GM12878 (cell line): Measurements from ENCODE around the gene PRKAA1. TPM values are rescaled to one million over a fixed set of nuclear protein-coding genes. Genes with fewer than 3 reads are reported as not detected.

Source experiments
- ATAC-seq: fragments of 200-7000 bp; cut with Tn5 transposase; 3 replicates; pipeline ENCODE4 v1.9.1; 2020; ENCODE audit warnings: mild to moderate bottlenecking, moderate library complexity
- BruUV-seq: library from RNA; stranded (reverse); fragments of 400-500 nt; replicated peaks from 2 replicates; lab custom pipeline; 2021; lab: Mats Ljungman, UMichigan
- CTCF ChIA-PET: fragments of 300-600 bp; sonication (Branson Sonifier 250); formaldehyde crosslinking; extraction: SDS; loops from one replicate; lab custom pipeline; 2021; ENCODE audit warnings: inconsistent platforms; lab: Yijun Ruan, JAX
- POLR2A ChIA-PET: fragments of 350-600 bp; formaldehyde crosslinking; extraction: SDS; loops from one replicate; lab custom pipeline; 2021; ENCODE audit warnings: inconsistent platforms; lab: Charles Lee
- RAD21 ChIA-PET: fragments of 300-600 bp; sonication (Branson Sonifier 250); formaldehyde crosslinking; loops from one replicate; lab custom pipeline; 2023; ENCODE audit warnings: antibody characterized with exemption; ENCODE audit not compliant: unreplicated experiment; lab: Charles Lee
- SMC1A ChIA-PET: fragments of 300-600 bp; sonication (Branson Sonifier 250); formaldehyde crosslinking; loops from one replicate; lab custom pipeline; 2023; ENCODE audit not compliant: unreplicated experiment, uncharacterized antibody; lab: Charles Lee
- DNase-seq: peaks from one replicate; pipeline ENCODE4 v3.0.0-alpha.2; 2011; ENCODE audit warnings: low read depth, low spot score
- FAIRE-seq: peaks from 3 replicates; lab custom pipeline; 2011; peaks lifted over from hg19 to GRCh38; lab: Jason Lieb, UNC
- H2AFZ ChIP-seq: 2 replicates; pipeline ENCODE4 v1.6.0; 2011; ENCODE audit warnings: low read depth, low read length, control low read depth; ENCODE audit not compliant: control insufficient read depth
- H3K27ac ChIP-seq: 2 replicates; pipeline ENCODE4 v1.5.1; 2011; ENCODE audit warnings: control low read depth; ENCODE audit not compliant: control insufficient read depth, insufficient read depth
- H3K27me3 ChIP-seq, 2 experiments: replicated peaks in 1 of 2; 2 replicates each; pipeline versions ENCODE4 v1.6.0 to v1.6.1; 2011; ENCODE audit warnings: low read length in 1 of 2; ENCODE audit not compliant: control insufficient read depth in 2 of 2, insufficient read depth in 2 of 2
- H3K36me3 ChIP-seq, 2 experiments: 2 replicates each; pipeline ENCODE4 v1.5.1; 2011; ENCODE audit warnings: low read length in 1 of 2; ENCODE audit not compliant: control insufficient read depth in 2 of 2, insufficient read depth in 2 of 2
- H3K4me1 ChIP-seq: 2 replicates; pipeline ENCODE4 v1.6.1; 2011; ENCODE audit warnings: mild to moderate bottlenecking, low read length, moderate library complexity, mixed read lengths; ENCODE audit not compliant: control insufficient read depth, insufficient read depth
- H3K4me2 ChIP-seq: 2 replicates; pipeline ENCODE4 v1.6.0; 2011; ENCODE audit warnings: control low read depth; ENCODE audit not compliant: control insufficient read depth, insufficient read depth
- H3K4me3 ChIP-seq: fragments of 200-600 bp; sonication (generic); 2 replicates; pipeline ENCODE4 v1.5.1; 2016
- H3K79me2 ChIP-seq: 2 replicates; pipeline ENCODE4 v1.6.0; 2011; ENCODE audit warnings: low read length; ENCODE audit not compliant: control insufficient read depth, insufficient read depth
- H3K9ac ChIP-seq: 2 replicates; pipeline ENCODE4 v1.8.0; 2011; ENCODE audit warnings: low read length, control low read depth, mixed read lengths; ENCODE audit not compliant: control insufficient read depth, insufficient read depth
- H3K9me3 ChIP-seq: replicated peaks from 3 replicates; pipeline ENCODE4 v1.5.1; 2011; ENCODE audit warnings: mild to moderate bottlenecking, low read length; ENCODE audit not compliant: control insufficient read depth, insufficient read depth
- H4K20me1 ChIP-seq: 2 replicates; pipeline ENCODE4 v1.6.0; 2011; ENCODE audit not compliant: control insufficient read depth, insufficient read depth
- ATF3 ChIP-seq: IDR thresholded peaks from 2 replicates; pipeline ENCODE4 v1.6.1; 2011; ENCODE audit warnings: low read depth, mild to moderate bottlenecking, low read length, moderate library complexity, borderline replicate concordance; ENCODE audit errors: extremely low read depth
- CBX5 ChIP-seq: sonication (generic); IDR thresholded peaks from 2 replicates; pipeline ENCODE4 v1.6.1; 2016; ENCODE audit warnings: low read depth, moderate library complexity, mild to moderate bottlenecking, inconsistent platforms
- CHD2 ChIP-seq: IDR thresholded peaks from 2 replicates; pipeline ENCODE4 v1.6.1; 2011; ENCODE audit warnings: low read depth, low read length, improper control_type of control experiment, borderline replicate concordance
- CREM ChIP-seq: IDR thresholded peaks from 2 replicates; pipeline ENCODE4 v1.6.1; 2014; ENCODE audit warnings: antibody characterized with exemption, low read depth
- ETV6 ChIP-seq, 2 experiments: fragments of 450-650 bp in 1 of 2; IDR thresholded peaks in 1 of 2; conservative IDR thresholded peaks in 1 of 2; 2 replicates each; pipeline ENCODE4 v1.6.1; 2014; ENCODE audit warnings: antibody characterized with exemption in 1 of 2, borderline replicate concordance in 1 of 2, low read depth in 1 of 2, mild to moderate bottlenecking in 1 of 2, moderate library complexity in 1 of 2
- FOXM1 ChIP-seq: IDR thresholded peaks from 2 replicates; pipeline ENCODE4 v1.6.1; 2012; ENCODE audit warnings: low read depth, mild to moderate bottlenecking, inconsistent platforms, low read length, moderate library complexity
- IKZF2 ChIP-seq, 2 experiments: fragments of 450-650 bp; IDR thresholded peaks; 2 replicates each; pipeline ENCODE4 v1.6.1; 2017; ENCODE audit warnings: mild to moderate bottlenecking in 2 of 2, moderate library complexity in 2 of 2
- MXI1 ChIP-seq: fragments of 150-350 bp; IDR thresholded peaks from 2 replicates; pipeline ENCODE4 v1.6.1; 2011; ENCODE audit warnings: low read depth, mild to moderate bottlenecking, inconsistent platforms, low read length, improper control_type of control experiment
- NRF1 ChIP-seq: conservative IDR thresholded peaks from 2 replicates; pipeline ENCODE4 v1.6.1; 2011; ENCODE audit warnings: mild to moderate bottlenecking, low read depth, low read length, improper control_type of control experiment
- RAD21 ChIP-seq: IDR thresholded peaks from 2 replicates; pipeline ENCODE4 v1.6.1; 2011; ENCODE audit warnings: mild to moderate bottlenecking, low read depth, low read length, moderate library complexity; ENCODE audit not compliant: insufficient read depth
- RAD51 ChIP-seq: fragments of 450-650 bp; IDR thresholded peaks from 2 replicates; pipeline ENCODE4 v1.6.1; 2016; ENCODE audit warnings: moderate library complexity, mild to moderate bottlenecking, inconsistent platforms
- TARDBP ChIP-seq: IDR thresholded peaks from 2 replicates; pipeline ENCODE4 v1.6.1; 2016; ENCODE audit warnings: borderline replicate concordance
- TCF3 ChIP-seq: IDR thresholded peaks from 2 replicates; pipeline ENCODE4 v1.6.1; 2012; ENCODE audit warnings: low read depth, mild to moderate bottlenecking, low read length, borderline replicate concordance; ENCODE audit not compliant: insufficient read depth
- ZBED1 ChIP-seq: IDR thresholded peaks from 2 replicates; pipeline ENCODE4 v1.6.1; 2016; ENCODE audit warnings: borderline replicate concordance
- WGBS: methylation state at CpG from one replicate; pipeline ENCODE4 v1.1.6; 2016; ENCODE audit warnings: low lambda C conversion rate; ENCODE audit not compliant: insufficient replicate concordance, insufficient coverage; ENCODE audit errors: missing lambda C conversion rate; 5-methylcytosine and 5-hydroxymethylcytosine counted together
- in situ Hi-C: fragments of 300-500 bp; cut with MboI; formaldehyde crosslinking; loops from 9 replicates; pipeline ENCODE4 v1.14.3; 2018; ENCODE audit warnings: mixed read lengths
- intact Hi-C: fragments of 100-400 bp; cut with micrococcal nuclease; formaldehyde crosslinking; loops from one replicate; pipeline ENCODE4 v1.14.2; 2022; ENCODE audit not compliant: unreplicated experiment
- polyA plus RNA-seq, 11 experiments: library from polyadenylated mRNA; depleted of rRNA in 4 of 11; unstranded in 6 of 11; stranded (reverse) in 5 of 11; fragments of >200 nt; fragmentation: Nextera tagmentation in 4 of 11; fragmentation: Illumina TruSeq in 1 of 11; extraction: Ambion mirVana in 4 of 11; extraction: Trizol in 1 of 11; gene quantifications; 1 replicate in 1 of 11; 2 replicates in 10 of 11; pipeline versions ENCODE4 v1.2.1 to v1.2.3, GENCODE V29; 2011 to 2016; ENCODE audit warnings: inconsistent platforms in 2 of 11, missing spikeins in 2 of 11, low read depth in 1 of 11
- total RNA-seq, 4 experiments: library from RNA; depleted of rRNA in 3 of 4; stranded (reverse); fragments of >200 nt in 3 of 4; fragmentation: Illumina TruSeq in 1 of 4; extraction: Trizol in 1 of 4; gene quantifications; 2 replicates each; pipeline versions ENCODE4 v1.2.1 to v1.2.3, GENCODE V29; 2013 to 2021
- TF ChIP-seq, protein P1 (sequence below), 3 experiments: IDR thresholded peaks in 2 of 3; conservative IDR thresholded peaks in 1 of 3; 2 replicates each; pipeline ENCODE4 v1.5.1; 2011; ENCODE audit warnings: low read depth in 3 of 3, low read length in 3 of 3, mild to moderate bottlenecking in 3 of 3, control low read depth in 2 of 3, moderate library complexity in 2 of 3, inconsistent platforms in 1 of 3, mixed read lengths in 1 of 3; ENCODE audit not compliant: control insufficient read depth in 2 of 3, insufficient read depth in 1 of 3; ENCODE audit errors: extremely low read depth in 1 of 3
- TF ChIP-seq, protein P2 (sequence below): IDR thresholded peaks from 2 replicates; pipeline ENCODE4 v1.6.1; 2012; ENCODE audit warnings: low read depth, low read length, improper control_type of control experiment

PRKAA1 gene
- total and polyA plus RNA-seq, 10 of the 15 experiments (the other 5 are each of a cell fraction or from before 2014, with no cell fraction given) = 13.6 to 55.5 (median 29.6) TPM

DNA sequence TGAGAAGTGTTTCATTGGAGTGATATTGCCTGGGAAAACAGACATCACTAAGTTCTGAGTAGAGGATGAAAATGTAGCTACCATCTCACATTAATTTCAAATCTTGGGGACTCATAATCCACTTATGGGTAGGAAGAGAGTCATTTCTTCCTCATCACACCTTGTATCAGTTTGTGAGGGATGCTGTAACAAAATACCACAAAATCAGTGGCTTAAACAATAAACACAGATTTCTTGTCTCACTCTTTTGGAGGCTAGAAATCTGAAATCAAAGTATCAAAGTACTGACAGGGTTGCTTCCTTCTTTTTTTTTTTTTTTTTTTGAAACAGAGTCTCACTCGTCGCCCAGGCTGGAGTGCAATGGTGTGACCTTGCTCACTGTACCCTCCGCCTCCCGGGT, 46.4 kb upstream of the PRKAA1 start:
- 100% methylated on average over 4 of the region's 4 CpGs for WGBS
- no TSS peak for BruUV-seq
- FAIRE-seq (no peak), DNase-seq (no peak), ATAC-seq (no peak)
- ChIA-PET RAD21 (no interaction called here), POLR2A (interaction anchor here (0.6 kb wide), 1 partner anchor 244 kb away, joined by 4 read pairs; no protein-coding TSS in a partner anchor), SMC1A (interaction anchor here (0.6 kb wide), 1 partner anchor 14 kb away, joined by 5 read pairs; no protein-coding TSS in a partner anchor), CTCF (interaction anchor here (1.3 kb wide), 1 partner anchor 27 kb away, joined by 3 read pairs; no protein-coding TSS in a partner anchor)
- Histone ChIP-seq H3K9me3 (no peaks in the 10 kb centered on the region), H3K4me1 (no peaks in the 10 kb centered on the region), H3K9ac (no peak overlapping the region), H3K4me3 (no peak overlapping the region), H3K79me2 (no peaks in the 10 kb centered on the region), H2AFZ (no peak overlapping the region), H4K20me1 (no peaks in the 10 kb centered on the region), H3K27me3 (no peaks in the 10 kb centered on the region), H3K36me3 (no peaks in the 10 kb centered on the region), H3K27ac (no peak overlapping the region), H3K4me2 (no peak overlapping the region)
- TF ChIP-seq ATF3 (no peak), ZBED1 (no peak), CHD2 (no peak), IKZF2 (IDR thresholded peaks at IDR 0.05) (no peak), MXI1 (no peak)
- intact Hi-C loops = no loop called here
- in situ Hi-C loops = no loop called here

GRCh38 chr5:40842351-40842750, 44.2 kb upstream of the PRKAA1 start:
- H3K79me2 ChIP-seq = no peaks in the 10 kb centered on the region
- in situ Hi-C loops = no loop called here
- POLR2A ChIA-PET = no interaction called here
- TF ChIP-seq RAD21 (no peak), NRF1 (no peak), RAD51 (no peak), ETV6 (conservative IDR thresholded peaks at IDR 0.05 in 1 of 2, IDR thresholded peaks at IDR 0.05 in 1 of 2; ENCODE audit: borderline replicate concordance in 1 of 2, low read depth in 1 of 2) (no peak), CREM (no peak), CBX5 (no peak), TCF3 (no peak), FOXM1 (no peak), TARDBP (no peak)
- TF ChIP-seq, protein P1, sequence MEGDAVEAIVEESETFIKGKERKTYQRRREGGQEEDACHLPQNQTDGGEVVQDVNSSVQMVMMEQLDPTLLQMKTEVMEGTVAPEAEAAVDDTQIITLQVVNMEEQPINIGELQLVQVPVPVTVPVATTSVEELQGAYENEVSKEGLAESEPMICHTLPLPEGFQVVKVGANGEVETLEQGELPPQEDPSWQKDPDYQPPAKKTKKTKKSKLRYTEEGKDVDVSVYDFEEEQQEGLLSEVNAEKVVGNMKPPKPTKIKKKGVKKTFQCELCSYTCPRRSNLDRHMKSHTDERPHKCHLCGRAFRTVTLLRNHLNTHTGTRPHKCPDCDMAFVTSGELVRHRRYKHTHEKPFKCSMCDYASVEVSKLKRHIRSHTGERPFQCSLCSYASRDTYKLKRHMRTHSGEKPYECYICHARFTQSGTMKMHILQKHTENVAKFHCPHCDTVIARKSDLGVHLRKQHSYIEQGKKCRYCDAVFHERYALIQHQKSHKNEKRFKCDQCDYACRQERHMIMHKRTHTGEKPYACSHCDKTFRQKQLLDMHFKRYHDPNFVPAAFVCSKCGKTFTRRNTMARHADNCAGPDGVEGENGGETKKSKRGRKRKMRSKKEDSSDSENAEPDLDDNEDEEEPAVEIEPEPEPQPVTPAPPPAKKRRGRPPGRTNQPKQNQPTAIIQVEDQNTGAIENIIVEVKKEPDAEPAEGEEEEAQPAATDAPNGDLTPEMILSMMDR (IDR thresholded peaks at IDR 0.05 in 2 of 3, conservative IDR thresholded peaks at IDR 0.05 in 1 of 3; ENCODE audit: control insufficient read depth in 2 of 3, extremely low read depth in 1 of 3, insufficient read depth in 1 of 3, low read depth in 3 of 3, low read length in 3 of 3) = no peak
- TF ChIP-seq, protein P2, sequence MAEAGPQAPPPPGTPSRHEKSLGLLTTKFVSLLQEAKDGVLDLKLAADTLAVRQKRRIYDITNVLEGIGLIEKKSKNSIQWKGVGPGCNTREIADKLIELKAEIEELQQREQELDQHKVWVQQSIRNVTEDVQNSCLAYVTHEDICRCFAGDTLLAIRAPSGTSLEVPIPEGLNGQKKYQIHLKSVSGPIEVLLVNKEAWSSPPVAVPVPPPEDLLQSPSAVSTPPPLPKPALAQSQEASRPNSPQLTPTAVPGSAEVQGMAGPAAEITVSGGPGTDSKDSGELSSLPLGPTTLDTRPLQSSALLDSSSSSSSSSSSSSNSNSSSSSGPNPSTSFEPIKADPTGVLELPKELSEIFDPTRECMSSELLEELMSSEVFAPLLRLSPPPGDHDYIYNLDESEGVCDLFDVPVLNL = no peak

More at GRCh38 chr5:40842351-40842750, 44.2 kb upstream of the PRKAA1 start:
- no TSS peak for BruUV-seq
- RAD21 ChIA-PET = no interaction called here
- no peak overlapping the region for H3K4me3 ChIP-seq
- no peak overlapping the region; the same call in 1 of the 2 replicates for H2AFZ ChIP-seq
- CTCF ChIA-PET = no interaction called here
- no peaks in the 10 kb centered on the region for H3K36me3 ChIP-seq
- no peaks in the 10 kb centered on the region for H3K4me1 ChIP-seq
- no peaks in the 10 kb centered on the region for H4K20me1 ChIP-seq
- DNase-seq = no peak
- 82% methylated on average over 2 of the region's 2 CpGs for WGBS
- no peak overlapping the region for H3K9ac ChIP-seq
- peak; percentile 29 for ATAC-seq
- SMC1A ChIA-PET = no interaction called here
- FAIRE-seq = no peak
- H3K4me2 ChIP-seq = no peak overlapping the region; the same call in 1 of the 2 replicates
- H3K27me3 ChIP-seq = no peaks in the 10 kb centered on the region
- intact Hi-C loops = no loop called here
- no peak overlapping the region for H3K27ac ChIP-seq
- H3K9me3 ChIP-seq = no peaks in the 10 kb centered on the region
